GM12865 (cell line): ENCODE data around the gene CLCN5.

Experiments used
- DNase-seq: peaks from one replicate; pipeline ENCODE4 v3.0.0; 2010; ENCODE audit warnings: low read depth
- H3K4me3 ChIP-seq: 2 replicates; pipeline ENCODE4 v1.5.1; 2011; ENCODE audit warnings: mild to moderate bottlenecking, low read depth, low read length, control low read depth
- TF ChIP-seq, protein P1 (sequence below): IDR thresholded peaks from 2 replicates; pipeline ENCODE4 v1.5.1; 2011; ENCODE audit warnings: low read length, control low read depth, low read depth, inconsistent platforms; ENCODE audit not compliant: insufficient read depth; ENCODE audit errors: missing control alignments

Gene CLCN5

DNA sequence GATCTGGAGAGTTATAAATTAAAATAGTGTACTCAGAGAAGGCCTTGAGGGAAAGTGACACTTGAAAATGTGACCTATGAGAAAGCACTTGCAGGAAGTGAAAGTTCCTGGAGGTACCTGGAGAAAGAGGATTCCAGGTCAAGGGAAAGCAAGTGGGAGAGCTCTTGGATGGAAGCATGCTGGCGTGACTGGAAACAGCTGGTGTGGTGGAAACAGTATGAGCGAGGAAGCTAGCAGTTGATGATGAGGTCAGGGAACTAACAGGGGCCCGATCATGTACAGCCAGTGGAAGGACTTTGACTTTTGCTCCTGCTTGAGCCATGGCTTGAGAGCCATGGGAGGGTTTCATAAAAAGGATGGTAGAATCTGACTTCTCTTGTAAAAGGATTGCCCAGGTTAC is 9.5 kb upstream of the CLCN5 start:
- no peak for DNase-seq
- H3K4me3 ChIP-seq: no peak overlapping the region

DNA sequence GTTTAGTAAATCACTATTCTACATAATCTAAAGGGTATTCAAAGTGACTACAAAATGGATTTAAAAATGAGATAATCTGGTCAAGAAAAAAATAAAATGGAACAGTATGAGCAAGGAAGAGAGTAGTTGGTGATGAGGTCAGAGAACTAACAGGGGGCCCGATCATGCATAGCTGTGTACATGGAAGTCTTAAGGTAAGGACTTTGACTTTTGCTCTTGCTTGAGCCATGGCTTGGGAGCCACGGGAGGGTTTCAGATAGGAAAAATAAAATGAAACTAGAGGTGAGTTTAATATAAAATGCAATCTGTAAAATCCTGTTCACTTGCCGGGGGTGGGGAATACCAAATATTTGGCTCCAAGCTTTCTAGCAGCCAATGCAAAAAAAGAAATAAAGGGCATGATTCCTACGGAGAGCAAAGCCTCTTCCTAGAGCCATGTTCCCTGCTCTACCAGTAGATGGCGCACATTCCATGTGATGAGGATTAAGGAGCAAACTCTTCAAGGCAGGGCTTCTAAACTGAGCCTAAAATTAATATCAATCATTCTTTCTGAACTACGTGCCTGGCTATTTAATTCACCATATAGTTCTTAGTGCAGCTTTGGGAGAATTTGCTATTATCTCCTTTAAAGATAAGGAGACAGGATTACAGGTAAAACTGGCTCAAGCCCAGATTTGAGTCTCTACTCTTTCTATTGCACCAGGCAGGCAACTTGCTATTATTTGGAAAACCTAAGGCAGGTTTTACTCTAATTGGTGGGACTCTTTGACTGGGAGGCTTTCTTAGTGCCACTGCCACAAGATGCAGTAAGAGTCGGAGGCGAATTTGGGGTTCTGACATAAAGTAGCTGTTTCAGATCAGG is 6.8 kb upstream of the CLCN5 start:
- peak; percentile 52 for DNase-seq
- TF ChIP-seq, protein P1, sequence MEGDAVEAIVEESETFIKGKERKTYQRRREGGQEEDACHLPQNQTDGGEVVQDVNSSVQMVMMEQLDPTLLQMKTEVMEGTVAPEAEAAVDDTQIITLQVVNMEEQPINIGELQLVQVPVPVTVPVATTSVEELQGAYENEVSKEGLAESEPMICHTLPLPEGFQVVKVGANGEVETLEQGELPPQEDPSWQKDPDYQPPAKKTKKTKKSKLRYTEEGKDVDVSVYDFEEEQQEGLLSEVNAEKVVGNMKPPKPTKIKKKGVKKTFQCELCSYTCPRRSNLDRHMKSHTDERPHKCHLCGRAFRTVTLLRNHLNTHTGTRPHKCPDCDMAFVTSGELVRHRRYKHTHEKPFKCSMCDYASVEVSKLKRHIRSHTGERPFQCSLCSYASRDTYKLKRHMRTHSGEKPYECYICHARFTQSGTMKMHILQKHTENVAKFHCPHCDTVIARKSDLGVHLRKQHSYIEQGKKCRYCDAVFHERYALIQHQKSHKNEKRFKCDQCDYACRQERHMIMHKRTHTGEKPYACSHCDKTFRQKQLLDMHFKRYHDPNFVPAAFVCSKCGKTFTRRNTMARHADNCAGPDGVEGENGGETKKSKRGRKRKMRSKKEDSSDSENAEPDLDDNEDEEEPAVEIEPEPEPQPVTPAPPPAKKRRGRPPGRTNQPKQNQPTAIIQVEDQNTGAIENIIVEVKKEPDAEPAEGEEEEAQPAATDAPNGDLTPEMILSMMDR: peak; percentile 74
- no peak overlapping the region for H3K4me3 ChIP-seq

More for the DNA sequence above, 9.5 kb upstream of the CLCN5 start:
- TF ChIP-seq, protein P1: no peak

DNA sequence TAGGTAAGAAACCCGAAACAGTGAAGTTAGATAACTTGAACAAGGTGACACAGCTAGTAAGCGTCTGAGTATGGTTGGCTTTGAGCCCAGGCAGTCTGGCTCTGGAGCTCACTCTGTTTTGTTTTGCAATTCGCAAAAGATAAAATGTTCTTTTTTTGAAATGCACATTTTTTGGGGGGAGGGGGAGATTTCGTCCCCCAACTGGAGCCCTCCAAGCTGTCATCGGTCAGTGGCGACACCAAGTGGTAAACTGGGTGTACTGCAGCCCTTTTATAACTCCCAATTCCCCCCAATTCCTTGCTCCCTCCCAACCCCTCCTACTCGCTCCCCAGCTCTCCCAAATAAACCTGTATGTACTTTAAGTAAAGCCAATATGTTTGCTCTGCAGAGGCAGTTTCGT is 2.8 kb upstream of the CLCN5 start:
- DNase-seq: peak; percentile 14
- H3K4me3 ChIP-seq: no peak overlapping the region
- TF ChIP-seq, protein P1: peak; percentile 67

DNA sequence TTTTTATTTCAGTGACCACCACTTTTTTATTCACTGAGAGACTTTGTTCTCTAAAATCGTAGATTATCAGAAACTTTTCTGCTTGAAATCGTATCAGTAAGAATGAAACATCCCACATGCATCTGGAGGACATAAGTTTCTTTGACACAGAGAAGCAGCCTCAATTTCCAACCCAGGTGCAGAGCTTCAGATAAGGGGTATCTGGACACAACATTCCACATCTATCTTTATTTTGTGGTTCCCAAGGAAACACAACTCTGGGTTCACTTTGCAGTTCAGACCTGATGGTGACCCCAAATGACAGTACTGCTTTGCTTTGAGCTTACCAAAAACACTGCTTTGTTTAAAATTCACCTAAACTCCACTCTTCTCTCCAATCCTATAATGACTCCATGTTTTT is 1.3 kb upstream of the CLCN5 start:
- no peak for DNase-seq
- no peak overlapping the region for H3K4me3 ChIP-seq
- TF ChIP-seq, protein P1: no peak

DNA sequence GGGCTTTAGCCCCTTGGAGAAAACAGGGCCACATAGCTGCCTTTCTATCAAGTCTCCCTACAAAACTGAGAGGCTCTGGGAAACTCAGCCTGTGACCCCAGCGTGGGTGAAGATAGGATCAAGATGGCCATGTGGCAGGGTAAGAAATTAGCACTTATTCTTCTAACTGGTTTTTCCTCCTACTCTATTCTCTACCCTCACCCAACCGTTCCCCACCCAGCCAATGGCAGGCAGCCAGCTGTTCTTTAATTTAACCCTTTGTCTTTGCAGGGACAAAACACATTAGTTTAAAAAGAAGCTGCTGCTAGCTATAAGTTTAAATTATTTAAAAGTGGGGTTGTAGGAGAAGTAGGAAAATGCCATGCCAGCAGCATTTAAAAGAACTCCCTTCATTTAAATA is 2.8 kb downstream of the CLCN5 start:
- TF ChIP-seq, protein P1: no peak
- H3K4me3 ChIP-seq: no peak overlapping the region
- DNase-seq: no peak

DNA sequence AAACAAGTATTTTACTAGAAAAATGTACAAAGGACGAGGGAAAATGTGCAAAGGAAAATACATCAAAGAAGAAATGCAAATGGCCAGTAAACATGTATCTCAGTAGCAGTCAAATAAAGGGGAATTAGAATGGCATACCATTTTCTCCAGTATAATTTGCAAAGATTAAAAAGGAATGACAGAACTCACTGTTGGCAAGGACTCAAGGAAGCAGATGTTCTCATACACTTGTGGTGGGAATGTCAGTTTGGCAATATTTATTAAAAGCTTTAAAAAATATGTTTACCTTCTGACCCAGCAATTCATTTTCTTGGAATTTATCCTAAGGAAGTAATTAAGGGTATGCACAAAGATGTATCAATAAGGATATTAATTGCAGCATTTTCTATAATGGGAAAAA is 7.6 kb downstream of the CLCN5 start:
- no peak for DNase-seq
- H3K4me3 ChIP-seq: no peak overlapping the region
- TF ChIP-seq, protein P1: no peak

DNA sequence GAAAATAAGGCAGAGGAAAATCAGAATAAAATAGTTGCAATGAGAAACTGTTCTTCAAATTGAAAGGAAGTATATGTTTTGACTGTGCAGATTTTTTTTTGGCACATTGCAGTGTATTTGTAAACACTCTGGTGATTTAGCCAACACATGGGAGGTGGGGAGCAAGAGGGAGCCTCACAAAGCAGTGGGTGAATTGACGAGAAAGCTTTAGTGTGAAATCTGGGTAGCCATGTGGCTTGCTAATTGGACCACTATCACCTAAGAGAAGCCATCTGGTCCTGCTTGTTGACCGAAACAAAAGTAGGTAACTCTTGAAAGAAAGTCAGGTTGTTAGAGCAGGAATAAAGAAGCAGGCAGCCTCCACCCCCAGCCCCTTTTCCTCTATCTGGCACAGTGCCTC is 10.4 kb downstream of the CLCN5 start:
- TF ChIP-seq, protein P1: no peak
- H3K4me3 ChIP-seq: no peak overlapping the region
- no peak for DNase-seq
